ENCODE measurements around the gene AIRE. TPM values are rescaled to one million over a fixed set of nuclear protein-coding genes. Genes with fewer than 3 reads are reported as not detected.

AIRE gene
- total RNA-seq, 4 donors from 2014 or later, result 0.12 TPM; not detected in 3

DNA sequence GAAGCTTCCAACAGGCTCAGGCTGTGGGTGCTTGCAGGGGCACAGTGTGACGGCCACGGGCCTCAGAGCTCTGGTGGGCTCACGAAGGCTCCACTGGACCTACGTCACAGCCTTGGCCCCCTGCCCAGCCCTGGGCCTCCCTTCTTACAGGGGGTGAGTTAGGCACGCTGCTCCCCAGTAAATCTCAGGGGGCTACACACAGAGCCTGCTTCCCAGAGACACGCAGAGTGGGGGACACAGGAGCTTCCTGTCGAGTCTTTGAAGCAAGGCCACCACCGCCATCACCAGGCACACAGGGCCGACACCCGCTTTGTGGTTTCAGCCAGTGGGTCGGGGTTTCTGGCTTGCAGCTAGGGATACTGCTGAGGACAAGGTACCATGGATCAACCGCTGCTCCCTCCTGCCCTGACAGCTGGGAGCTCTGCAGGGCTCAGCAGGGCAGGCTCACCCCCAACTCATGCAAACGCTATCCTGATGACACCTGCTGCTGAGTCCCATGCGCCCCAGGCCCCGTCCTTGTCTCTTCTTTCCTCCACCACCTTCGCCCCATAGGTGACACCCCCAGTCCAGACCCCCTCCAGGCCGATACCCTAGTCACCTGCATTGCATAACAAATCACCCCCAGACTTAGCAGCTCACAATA, 59.0 kb downstream of the AIRE start:
- no peak for ATAC-seq (ENCODE audit: low FRiP score)
- TF ChIP-seq, protein P1, sequence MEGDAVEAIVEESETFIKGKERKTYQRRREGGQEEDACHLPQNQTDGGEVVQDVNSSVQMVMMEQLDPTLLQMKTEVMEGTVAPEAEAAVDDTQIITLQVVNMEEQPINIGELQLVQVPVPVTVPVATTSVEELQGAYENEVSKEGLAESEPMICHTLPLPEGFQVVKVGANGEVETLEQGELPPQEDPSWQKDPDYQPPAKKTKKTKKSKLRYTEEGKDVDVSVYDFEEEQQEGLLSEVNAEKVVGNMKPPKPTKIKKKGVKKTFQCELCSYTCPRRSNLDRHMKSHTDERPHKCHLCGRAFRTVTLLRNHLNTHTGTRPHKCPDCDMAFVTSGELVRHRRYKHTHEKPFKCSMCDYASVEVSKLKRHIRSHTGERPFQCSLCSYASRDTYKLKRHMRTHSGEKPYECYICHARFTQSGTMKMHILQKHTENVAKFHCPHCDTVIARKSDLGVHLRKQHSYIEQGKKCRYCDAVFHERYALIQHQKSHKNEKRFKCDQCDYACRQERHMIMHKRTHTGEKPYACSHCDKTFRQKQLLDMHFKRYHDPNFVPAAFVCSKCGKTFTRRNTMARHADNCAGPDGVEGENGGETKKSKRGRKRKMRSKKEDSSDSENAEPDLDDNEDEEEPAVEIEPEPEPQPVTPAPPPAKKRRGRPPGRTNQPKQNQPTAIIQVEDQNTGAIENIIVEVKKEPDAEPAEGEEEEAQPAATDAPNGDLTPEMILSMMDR (IDR thresholded peaks at IDR 0.05), result no peak
- DNase-seq (ENCODE audit: low spot score), result no peak

DNA sequence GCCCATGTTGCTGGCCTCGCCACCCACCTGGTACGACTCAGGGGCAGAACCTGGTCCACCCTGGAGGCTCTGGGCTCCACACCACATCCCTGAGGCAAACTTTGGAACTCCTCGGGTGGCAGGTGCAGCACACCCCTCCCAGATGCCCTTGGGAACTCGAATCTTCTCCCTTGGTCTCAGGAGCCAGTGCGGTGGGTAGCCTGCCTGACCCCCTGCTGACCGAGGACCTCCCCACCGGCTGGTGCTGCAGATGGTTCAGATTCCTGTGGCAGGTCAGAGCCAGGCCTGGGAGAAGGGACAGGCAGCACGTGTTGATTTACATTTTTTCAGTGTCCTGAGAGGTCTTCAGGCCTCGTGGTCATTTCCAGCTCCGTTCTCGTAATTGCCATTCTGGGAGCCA, 59.8 kb downstream of the AIRE start:
- ATAC-seq (ENCODE audit: low FRiP score), result no peak
- no peak for DNase-seq (ENCODE audit: low spot score)

DNA sequence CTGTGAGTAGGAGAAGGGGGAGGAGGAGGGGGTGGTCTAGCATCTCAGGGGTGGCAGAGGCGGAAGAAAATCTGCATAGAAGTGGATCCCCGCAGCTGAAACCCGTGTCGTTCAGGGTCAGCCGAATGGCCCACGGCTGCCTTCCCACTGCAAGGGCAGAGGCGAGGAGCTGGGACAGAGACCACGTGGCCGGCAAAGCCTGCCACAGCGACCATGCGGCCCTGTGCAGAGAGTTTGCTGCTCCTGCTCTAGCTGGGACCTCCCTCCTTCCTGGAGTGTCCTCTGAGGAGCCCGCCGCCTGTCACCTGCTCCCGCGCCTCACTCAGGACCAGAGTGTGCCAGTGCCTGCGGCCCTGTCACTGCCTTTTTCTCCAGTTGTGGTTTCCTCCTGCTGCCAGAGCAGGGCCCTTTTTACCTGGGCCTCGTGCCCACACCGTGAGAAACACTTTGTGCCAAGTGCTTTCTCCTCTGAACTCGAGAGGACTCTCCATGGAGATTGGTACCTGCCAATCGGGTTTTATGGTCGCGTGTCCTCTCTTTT, 62.3 kb downstream of the AIRE start:
- DNase-seq (ENCODE audit: low spot score), result no peak
- TF ChIP-seq, protein P1 (IDR thresholded peaks at IDR 0.05), result no peak
- ATAC-seq (ENCODE audit: low FRiP score), result no peak

More for the DNA sequence above, 59.8 kb downstream of the AIRE start:
- TF ChIP-seq, protein P1 (IDR thresholded peaks at IDR 0.05), result no peak

Small RNA genes lying within 50 kb of the gene (small RNA-seq; reads per million reads assigned to genes)
- gene AP001059.3, result not detected

Other genes starting within 250 kb of the AIRE start
- 10 to 100 TPM in 2 of 4 donors, 1 to 10 TPM in 2; 5.3 to 17.2 (median 11.3) TPM for gene PWP2, start 178.5 kb upstream of the AIRE start, total RNA-seq
- gene GATD3, start 152.2 kb upstream of the AIRE start, total RNA-seq, result 10 to 100 TPM in 3 of 4 donors, 1 to 10 TPM in 1; 8.7 to 50.8 (median 15.2) TPM
- gene ICOSLG, start 44.9 kb upstream of the AIRE start, total RNA-seq, result 1 to 10 TPM; 1.7 to 9.1 (median 3.7) TPM
- gene DNMT3L, start 24.0 kb upstream of the AIRE start, total RNA-seq, result not detected
- gene PFKL, start 14.2 kb downstream of the AIRE start, total RNA-seq, result 100 to 1,000 TPM in 3 of 4 donors, 10 to 100 TPM in 1; 75.7 to 114 (median 104) TPM
- 10 to 100 TPM; 18.5 to 35.3 (median 23.6) TPM for gene CFAP410, start 53.5 kb downstream of the AIRE start, total RNA-seq
- gene TRPM2, start 67.7 kb downstream of the AIRE start, total RNA-seq, result 1 to 10 TPM; 3.9 to 9.3 (median 6.6) TPM
- gene LRRC3, start 169.6 kb downstream of the AIRE start, total RNA-seq, result 1 to 10 TPM; 1.4 to 4.4 (median 3.6) TPM

Measured in omental fat pad (tissue), 4 donors.